ENCODE measurements around the gene PGAP3.
"Not testable (repeated sequence)": the region's sequence is repeated elsewhere in the genome, so short reads cannot be mapped to it uniquely, and the experiment has no call there.

PGAP3 gene

GRCh38 chr17:39715375-39716072 is 27.7 kb upstream of the PGAP3 start:
- DNase-seq = no peak

- DNase-seq = no peak
Measured at GRCh38 chr17:39714234-39714633, 26.4 kb upstream of the PGAP3 start.

DNA sequence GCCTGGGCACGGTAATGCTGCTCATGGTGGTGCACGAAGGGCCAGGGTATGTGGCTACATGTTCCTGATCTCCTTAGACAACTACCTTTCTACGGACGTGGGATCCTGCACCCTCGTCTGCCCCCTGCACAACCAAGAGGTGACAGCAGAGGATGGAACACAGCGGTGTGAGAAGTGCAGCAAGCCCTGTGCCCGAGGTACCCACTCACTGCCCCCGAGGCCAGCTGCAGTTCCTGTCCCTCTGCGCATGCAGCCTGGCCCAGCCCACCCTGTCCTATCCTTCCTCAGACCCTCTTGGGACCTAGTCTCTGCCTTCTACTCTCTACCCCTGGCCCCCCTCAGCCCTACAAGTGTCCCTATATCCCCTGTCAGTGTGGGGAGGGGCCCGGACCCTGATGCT is 24.0 kb upstream of the PGAP3 start:
- DNase-seq = no peak

DNA sequence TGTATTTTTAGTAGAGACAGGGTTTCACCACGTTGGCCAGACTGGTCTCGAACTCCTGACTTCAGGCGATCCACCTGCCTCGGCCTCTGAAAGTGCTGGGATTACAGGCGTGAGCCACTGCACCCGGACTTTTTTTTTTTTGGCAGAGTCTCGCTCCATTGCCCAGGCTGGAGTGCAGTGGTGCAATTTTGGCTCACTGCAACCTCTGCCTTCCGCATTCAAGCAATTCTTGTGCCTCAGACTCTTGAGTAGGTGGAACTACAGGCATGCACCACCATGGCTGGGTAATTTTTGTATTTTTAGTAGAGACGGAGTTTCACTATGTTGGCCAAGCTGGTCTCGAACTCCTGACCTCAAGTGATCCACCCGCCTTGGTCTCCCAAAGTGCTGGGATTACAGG is 23.2 kb upstream of the PGAP3 start:
- not testable (repeated sequence) for DNase-seq

GRCh38 chr17:39709998-39710964 is 22.4 kb upstream of the PGAP3 start:
- DNase-seq = no peak

- no peak for DNase-seq
Measured at GRCh38 chr17:39709319-39709997, 21.6 kb upstream of the PGAP3 start.

- DNase-seq = no peak
Measured at GRCh38 chr17:39706921-39707337, 19.1 kb upstream of the PGAP3 start.

DNA sequence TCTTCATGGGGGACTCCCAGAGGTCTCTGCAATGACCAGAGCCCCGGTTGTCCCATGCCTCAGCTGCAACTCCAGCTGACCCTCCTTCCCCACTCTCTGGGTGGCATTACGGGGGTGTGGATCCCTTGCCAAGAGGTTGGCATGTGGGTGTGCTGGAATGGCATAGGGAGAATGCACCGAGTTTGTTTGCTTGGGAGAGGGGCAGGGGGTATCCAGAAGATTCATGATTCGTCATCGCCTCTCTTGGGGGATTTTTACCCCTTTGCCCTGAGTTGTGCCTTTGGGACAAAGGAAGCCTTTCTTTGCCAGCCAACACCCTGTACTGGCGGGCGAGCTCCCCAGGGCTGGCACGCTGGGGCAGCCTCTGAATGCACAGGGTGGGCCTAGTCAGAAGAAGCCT is 18.5 kb upstream of the PGAP3 start:
- DNase-seq = no peak

DNA sequence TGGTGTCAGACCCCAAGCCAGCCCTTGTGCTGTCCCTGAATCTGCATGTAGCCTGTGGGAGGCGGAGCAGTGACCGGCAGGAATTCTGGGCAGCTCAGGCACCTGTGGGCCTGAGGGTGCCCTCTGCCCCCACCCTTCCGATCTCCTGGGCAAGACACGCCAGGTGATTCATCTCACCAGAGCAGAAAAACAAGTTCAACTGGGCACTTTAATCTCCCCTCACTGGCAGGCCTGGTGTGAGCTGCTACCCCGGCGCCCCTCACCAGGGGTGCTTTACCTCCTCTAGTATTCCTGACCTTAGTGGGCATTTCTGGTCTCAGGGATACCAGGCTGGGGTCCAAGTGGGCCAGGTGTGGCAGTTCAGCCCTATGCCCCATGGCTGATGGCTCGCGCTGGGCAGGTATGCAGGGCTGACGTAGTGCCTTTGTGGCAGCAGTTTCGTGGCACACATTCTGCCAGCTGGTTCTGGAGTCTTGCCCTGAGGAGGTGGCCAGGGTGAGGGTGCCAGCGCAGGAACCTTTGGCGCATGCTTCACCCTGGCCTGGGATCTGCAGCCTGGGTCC is 18.0 kb upstream of the PGAP3 start:
- DNase-seq = no peak

GRCh38 chr17:39704821-39705551 is 17.1 kb upstream of the PGAP3 start:
- no peak for DNase-seq

DNA sequence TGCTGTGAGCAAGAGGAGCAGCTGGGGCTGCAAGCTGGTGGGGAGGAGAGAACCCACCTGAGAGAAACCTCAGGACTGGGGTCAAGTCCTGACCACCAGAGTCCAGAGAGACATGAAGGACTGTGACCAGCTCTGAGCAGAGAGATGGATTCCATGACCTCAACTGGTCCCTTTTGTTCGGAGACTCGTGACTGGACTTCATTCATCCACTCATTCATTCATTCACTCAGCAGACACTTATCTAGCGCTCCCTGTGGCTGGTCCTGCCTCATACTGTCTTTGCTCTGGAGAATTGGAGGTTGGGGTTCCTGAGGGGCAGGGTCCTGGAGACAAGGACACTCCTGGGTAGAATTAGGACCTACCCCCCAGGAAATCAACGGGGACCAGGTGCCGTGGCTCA is 16.1 kb upstream of the PGAP3 start:
- DNase-seq = no peak

DNA sequence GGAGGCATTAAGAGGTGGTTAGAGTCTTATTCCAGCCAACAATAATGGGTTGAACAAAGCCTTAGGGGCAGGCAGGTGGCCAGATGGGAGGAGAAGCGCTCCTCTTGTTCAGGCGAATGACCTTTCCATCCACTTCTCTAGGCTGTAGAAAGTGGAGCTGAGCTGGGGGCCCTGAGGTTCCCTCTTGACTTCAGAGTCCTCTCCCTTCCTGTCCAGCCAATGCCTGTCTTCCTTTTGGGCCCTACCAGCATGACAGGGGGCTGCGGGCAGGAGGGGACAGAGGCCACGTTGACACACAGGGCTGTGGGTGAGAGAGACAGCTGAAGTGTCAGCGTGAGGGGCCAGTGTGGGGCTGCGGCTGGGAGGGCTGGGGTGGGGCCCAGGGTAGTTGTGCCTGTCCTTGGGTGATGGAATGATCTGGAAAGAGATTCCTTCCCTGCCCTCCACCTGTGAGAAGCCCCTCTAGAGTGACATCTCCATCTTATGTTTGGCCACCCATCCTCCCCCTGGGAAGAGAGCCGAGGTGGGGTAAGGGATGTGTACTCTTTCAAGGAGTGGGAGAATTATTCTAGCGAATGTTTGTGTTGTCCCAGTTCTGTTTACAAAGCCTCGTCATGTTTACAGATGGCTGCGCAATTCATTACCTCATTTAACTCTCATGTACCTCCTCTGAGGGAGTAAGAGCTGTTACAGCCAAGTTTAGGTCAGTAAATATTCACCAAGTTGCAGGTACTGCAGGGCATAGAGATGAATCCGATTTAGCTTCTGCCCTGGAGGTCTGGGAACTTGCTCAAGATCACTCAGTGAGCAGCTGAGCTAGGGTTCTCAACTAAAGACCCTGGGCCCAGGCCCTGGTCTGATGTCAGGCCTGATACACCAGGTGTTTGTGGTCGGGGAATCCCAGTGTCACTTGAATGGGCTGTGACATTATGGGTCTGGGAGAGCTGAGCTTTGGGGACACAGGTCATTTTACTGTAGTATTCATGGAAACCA is 15.3 kb upstream of the PGAP3 start:
- no peak for DNase-seq

DNA sequence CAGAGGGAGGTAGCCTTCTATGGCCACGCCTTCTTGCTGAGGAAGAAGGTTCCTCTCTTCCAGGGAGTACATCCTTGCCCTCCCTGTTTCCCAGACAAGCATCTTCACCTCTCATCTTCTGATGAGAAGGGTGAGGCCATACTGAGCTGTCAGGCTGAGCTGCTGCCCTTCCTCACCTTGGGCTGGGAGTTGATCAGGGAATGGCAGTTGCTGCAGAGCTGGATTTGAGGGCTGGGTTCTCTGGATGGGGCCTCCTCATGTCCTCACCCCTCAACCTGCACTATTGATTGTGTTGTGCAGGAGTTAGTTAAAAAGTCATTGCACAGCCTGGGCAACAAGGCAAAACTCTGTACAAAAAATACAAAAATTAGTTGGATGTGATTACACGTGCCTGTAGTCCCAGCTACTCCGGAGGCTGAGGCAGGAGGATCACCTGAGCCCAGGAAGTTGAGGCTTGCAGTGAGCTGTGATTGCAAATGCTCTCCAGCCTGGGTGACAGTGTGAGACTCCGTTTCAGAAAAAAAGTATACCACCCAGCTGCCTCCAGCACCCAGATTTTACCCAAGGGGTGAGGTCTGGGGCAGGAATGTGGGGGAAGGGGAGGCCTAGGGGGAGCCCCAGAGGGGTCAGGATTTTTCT is 14.0 kb upstream of the PGAP3 start:
- DNase-seq = no peak

DNA sequence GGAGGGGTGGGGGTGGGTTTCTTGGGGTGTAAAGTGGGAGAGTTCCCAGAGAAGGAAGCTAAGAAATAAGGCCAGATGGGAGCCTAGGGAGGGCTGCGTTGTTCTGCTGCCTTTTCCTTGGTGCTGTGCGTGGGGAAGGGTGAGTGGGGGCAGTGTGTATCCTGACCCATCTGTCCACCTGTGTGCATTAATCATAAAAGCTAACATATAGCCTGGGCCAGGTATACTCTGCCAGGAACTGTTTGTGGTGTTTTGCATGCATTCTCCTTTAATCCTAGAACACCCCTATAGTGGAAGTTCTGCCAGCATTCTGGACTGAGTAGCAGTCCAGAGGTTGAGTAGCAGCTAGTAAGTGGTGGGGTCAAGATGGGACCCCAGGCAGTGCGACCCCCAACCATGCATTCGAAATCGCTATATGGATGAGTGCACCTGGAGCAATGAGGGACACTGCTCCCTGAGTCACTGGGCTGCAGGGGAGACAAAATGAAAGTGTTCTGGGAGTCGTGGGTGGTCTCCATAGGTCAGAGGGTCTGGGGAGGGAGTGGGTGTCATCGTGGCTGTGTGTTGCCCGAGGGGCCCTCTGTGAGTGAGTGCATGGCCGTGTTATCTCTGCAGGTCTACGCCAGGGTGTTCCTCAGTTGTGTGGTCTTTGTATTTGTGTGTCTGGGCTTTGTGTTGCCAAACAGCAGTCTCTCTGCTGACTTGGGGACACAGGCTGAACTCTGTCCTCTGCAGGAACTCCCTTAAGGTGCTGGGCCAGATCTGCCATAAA is 13.3 kb upstream of the PGAP3 start:
- DNase-seq = no peak

GRCh38 chr17:39700148-39700987 is 12.5 kb upstream of the PGAP3 start:
- DNase-seq = no peak

- no peak for DNase-seq
Measured at GRCh38 chr17:39699818-39700147, 11.9 kb upstream of the PGAP3 start, which contains the start of gene ERBB2. ERBB2 (plus strand) TSS chr17:39700064; CDS start chr17:39700239, 175 bp downstream.

DNA sequence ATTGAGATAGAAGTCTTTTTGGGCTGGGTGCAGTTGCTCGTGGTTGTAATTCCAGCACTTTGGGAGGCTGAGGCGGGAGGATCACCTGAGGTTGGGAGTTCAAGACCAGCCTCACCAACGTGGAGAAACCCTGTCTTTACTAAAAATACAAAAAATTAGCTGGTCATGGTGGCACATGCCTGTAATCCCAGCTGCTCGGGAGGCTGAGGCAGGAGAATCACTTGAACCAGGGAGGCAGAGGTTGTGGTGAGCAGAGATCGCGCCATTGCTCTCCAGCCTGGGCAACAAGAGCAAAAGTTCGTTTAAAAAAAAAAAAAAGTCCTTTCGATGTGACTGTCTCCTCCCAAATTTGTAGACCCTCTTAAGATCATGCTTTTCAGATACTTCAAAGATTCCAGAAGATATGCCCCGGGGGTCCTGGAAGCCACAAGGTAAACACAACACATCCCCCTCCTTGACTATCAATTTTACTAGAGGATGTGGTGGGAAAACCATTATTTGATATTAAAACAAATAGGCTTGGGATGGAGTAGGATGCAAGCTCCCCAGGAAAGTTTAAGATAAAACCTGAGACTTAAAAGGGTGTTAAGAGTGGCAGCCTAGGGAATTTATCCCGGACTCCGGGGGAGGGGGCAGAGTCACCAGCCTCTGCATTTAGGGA is 11.4 kb upstream of the PGAP3 start:
- not testable (repeated sequence) for DNase-seq

- DNase-seq = no peak
Measured at GRCh38 chr17:39697961-39698360, 10.1 kb upstream of the PGAP3 start.
